Astrocyte of the hippocampus (primary cell): ENCODE measurements around the gene IBA57.

ENCODE experiments used
- DNase-seq: peaks from one replicate; pipeline ENCODE4 v3.0.0; 2011; ENCODE audit warnings: low read depth, low spot score

The IBA57 gene

DNA sequence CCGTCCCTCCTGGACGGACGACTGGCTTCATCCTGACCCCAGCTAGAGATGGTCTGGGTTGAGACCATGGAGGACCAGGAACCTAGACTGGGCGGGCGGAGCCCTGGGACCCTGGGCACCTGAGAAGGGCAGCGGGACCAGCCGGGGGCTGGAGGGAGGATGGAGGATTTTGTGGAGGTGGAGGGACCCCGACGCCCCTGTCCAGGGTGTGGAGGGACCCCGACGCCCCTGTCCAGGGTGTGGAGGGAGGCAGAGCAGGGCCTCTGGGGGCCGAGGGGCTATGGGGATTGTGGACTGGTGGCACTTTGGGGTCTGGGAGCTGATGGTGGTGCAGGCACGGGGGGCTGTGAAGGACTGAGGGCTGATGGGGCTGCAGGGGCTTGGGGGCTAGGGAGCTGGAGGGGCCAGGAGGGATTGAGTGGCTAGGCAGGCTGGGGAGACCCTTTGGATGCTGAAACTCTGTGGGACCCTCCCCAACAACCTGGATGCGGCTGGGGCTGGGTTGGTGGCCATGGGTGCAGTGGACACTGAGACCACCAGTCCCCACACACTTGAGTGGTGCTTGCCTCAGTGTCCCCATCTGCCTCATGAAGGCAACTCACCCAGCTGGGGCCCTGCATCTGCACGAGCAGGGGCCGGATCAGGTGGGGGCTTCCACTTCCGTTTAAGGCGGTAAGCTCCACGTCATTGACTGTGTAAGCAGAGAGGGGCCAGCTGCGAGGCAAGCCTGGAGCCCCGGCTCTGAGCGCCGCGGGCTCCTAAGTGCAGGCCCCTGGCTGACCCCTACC is 8.5 kb upstream of the IBA57 start:
- DNase-seq: no peak

DNA sequence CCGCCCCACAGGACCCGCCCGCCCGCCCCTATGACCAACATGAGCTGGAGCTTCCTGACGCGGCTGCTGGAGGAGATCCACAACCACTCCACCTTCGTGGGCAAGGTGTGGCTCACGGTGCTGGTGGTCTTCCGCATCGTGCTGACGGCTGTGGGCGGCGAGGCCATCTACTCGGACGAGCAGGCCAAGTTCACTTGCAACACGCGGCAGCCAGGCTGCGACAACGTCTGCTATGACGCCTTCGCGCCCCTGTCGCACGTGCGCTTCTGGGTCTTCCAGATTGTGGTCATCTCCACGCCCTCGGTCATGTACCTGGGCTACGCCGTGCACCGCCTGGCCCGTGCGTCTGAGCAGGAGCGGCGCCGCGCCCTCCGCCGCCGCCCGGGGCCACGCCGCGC is 7.9 kb upstream of the IBA57 start:
- DNase-seq: no peak

DNA sequence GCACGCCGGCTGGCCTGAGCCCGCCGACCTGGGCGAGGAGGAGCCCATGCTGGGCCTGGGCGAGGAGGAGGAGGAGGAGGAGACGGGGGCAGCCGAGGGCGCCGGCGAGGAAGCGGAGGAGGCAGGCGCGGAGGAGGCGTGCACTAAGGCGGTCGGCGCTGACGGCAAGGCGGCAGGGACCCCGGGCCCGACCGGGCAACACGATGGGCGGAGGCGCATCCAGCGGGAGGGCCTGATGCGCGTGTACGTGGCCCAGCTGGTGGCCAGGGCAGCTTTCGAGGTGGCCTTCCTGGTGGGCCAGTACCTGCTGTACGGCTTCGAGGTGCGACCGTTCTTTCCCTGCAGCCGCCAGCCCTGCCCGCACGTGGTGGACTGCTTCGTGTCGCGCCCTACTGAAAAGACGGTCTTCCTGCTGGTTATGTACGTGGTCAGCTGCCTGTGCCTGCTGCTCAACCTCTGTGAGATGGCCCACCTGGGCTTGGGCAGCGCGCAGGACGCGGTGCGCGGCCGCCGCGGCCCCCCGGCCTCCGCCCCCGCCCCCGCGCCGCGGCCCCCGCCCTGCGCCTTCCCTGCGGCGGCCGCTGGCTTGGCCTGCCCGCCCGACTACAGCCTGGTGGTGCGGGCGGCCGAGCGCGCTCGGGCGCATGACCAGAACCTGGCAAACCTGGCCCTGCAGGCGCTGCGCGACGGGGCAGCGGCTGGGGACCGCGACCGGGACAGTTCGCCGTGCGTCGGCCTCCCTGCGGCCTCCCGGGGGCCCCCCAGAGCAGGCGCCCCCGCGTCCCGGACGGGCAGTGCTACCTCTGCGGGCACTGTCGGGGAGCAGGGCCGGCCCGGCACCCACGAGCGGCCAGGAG is 7.2 kb upstream of the IBA57 start:
- no peak for DNase-seq

DNA sequence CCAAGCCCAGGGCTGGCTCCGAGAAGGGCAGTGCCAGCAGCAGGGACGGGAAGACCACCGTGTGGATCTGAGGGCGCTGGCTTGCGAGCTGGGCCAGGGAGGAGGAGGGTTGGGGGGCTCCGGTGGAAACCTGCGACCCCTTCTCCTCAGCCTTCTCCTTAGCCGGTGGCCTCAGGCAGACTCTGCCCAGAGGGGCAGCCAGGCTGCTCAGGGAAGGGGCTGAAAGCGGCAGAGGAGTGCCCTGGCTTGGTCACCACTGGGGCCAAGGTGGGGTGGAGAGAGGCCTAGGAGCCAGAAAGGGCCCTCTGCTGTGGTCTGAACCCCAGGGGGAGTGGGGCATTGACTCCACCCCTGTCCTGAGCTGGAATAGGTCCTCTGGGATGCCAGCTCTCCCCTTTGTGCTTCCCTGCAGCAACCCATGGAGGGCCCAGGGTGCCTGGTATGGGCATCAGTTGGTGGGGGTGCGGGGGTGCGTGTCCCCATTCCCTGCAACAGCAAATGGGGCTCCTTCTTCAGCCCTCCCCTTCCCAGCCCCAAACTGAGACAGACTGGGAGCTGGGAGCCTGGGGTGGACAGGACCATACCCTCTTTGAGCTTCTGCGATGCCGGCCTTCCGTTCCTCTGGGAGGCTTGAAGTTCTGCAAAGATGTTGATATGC is 6.5 kb upstream of the IBA57 start:
- no peak for DNase-seq

GRCh38 chr1:228160201-228160761 is 5.3 kb upstream of the IBA57 start:
- no peak for DNase-seq

DNA sequence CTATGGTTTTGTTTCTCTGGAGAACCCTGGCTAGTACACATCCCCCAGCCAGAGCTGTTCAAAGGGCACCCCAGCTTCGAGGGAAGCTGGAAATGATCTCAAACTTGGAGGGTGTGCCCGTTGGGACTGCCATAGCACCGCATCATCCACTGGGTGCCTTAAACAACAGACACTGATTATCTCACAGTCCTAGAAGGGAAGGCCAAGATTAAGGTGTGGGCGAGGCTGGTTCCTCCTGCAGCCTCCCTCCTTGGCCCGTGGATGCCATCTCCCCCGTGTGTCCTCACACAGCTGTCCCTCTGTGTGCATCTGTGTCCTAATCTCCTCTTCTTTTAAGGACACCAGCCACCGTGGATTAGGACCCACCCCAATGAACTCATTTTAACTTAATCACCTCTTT is 4.2 kb upstream of the IBA57 start:
- DNase-seq: no peak

- no peak for DNase-seq
Observed at GRCh38 chr1:228161866-228162265, 3.7 kb upstream of the IBA57 start.

GRCh38 chr1:228162286-228163006 is 3.2 kb upstream of the IBA57 start:
- no peak for DNase-seq

DNA sequence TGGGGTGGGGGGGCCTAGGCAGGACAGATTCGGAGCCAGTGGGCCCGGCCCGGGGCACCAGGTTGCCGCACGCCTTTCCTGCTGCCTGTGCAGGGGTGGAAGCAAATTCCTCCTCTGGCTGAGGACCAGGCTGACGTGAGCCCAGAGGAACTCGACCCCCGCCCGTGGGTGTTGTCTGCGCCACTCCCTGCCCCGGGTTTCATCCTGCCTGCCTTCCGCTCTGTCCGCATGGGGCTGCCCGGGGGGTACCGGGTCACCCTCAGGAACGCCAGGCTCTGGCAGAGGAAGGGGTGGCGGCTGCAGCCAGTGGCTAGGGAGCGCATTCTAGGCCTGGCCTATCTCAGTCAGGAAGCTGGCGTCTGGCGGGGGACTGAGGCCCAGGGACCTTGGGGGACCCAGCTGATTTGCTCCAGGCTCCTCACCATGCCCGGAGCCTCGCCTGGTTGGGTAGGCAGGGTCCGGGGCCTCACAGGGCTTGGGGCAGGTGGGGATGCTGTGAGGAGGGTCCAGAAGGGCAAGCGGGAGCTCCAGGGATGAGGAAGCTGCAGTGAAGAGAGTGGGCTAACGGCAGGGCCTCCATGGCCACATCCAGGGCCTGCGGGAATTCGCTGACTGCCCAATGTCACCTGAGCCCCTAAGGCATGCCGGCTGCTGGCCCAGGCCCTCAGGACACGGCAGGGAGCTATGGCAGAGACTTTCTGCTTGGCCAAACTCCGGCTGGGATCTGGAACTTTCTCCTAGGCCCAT is 2.4 kb upstream of the IBA57 start:
- DNase-seq: peak; percentile 32

DNA sequence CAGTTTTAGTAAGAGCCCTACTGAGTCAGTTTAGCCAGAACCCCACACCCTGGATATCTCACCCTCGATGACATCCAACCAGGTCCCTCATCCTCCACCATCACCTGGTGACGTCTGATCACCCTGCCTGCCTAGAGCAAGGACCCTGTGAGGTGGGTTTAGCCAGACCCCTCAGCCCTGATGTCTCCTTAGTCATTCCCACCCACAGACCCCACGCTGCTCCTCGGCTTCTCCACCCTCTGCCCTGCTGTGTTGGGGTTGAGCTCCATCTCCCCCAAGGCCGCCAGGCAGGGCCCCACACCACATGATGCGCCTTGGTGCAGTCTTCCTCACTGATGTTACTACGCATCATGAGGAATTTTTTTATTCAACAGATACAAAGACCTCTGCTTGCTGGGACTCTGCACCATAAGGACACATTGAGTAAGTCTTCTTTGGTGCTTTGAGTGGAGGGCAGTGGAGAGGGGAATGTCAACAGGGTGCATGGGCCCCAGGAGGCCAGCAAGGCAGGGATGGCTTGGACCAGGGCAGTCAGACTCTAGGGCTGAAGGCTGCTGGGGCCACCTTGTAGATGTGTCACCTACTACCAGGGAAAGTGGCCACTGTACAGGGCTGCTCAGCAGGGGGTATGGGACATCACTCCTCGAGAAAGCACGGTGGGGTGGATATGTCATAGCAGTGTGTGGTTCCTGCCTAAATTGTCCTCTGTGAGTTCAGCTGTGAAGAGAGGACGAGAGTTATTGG is 1.7 kb upstream of the IBA57 start:
- no peak for DNase-seq

GRCh38 chr1:228164561-228165371 is 838 bp upstream of the IBA57 start:
- no peak for DNase-seq

- peak; percentile 76 for DNase-seq
Observed at GRCh38 chr1:228166170-228166936, 749 bp downstream of the IBA57 start.

DNA sequence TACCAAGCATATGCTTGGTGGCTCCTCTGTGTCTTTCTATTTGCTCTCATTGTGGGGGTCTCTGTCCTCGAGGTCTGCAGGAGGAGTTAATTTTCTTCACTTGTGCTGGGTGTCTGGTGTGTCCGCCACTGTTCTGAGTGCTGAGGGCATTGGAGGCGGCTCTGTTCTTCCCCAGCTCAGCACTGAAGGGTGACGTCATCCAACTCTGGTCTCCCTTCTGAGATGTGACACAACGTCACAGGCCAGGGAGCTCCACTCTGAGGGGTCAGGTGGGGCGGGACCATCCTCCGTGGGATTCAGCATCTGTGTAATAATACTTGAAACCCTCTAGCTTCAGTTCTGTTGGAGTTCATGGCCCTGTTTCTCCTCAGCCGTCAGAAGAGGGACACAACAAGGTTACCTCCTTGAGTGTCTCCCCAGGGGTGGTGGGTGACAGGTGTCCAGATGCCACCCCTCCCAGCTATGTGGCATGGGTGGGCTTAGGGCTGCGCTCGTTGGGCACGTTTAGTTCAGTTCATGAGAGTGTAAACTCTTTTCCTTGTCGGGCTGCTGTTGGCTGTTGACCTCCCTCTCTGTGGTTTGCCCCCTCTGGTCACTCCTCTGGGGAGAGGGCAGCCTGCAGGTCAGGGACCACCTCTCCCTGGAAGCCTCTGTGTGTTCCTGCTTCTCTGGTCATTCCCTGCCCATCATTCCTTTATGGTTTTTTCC is 3.1 kb downstream of the IBA57 start:
- DNase-seq: no peak

DNA sequence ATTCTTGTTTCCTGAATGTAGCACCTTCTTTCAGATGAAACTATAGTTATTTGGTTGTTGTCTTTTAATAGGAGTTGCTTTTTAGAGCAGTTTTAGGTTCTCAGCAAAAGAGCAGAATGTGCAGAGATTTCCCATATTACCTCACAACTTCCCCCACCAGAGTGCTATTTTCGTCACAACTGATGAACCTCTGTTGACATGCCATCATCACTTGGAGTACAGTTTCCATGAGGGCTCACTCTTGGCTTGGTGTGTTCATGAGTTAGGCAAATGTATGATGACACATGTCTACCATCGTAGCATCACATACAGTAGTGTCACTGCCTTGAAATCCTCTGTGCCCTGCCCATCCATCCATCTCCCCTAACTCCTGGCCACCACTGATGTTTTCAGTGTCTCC is 3.7 kb downstream of the IBA57 start:
- no peak for DNase-seq

GRCh38 chr1:228170666-228171065 is 5.1 kb downstream of the IBA57 start:
- no peak for DNase-seq

- DNase-seq: no peak
Observed at GRCh38 chr1:228171221-228171891, 5.8 kb downstream of the IBA57 start.
